IMR-90 (cell line): ENCODE measurements around the gene LARP4B. TPM values are rescaled to one million over a fixed set of nuclear protein-coding genes. Genes with fewer than 3 reads are reported as not detected.
A peak's percentile ranks its signal among the peaks of the same experiment; 100 is the strongest.

Source experiments
- ATAC-seq: fragments of 200-7000 bp; cut with Tn5 transposase; 2 replicates; pipeline ENCODE4 v1.9.1; 2020; ENCODE audit warnings: low read depth, mild to moderate bottlenecking, moderate library complexity
- BruUV-seq: library from RNA; stranded (reverse); fragments of 400-500 nt; replicated peaks from 2 replicates; lab custom pipeline; 2021; lab: Mats Ljungman, UMichigan
- CTCF ChIA-PET: fragments of 300-600 bp; formaldehyde crosslinking; extraction: SDS; loops from one replicate; lab custom pipeline; 2021; ENCODE audit warnings: antibody characterized with exemption; lab: Yijun Ruan, JAX
- POLR2A ChIA-PET: fragments of 300-600 bp; sonication (Branson Sonifier 250); formaldehyde crosslinking; loops from one replicate; lab custom pipeline; 2022; ENCODE audit warnings: antibody characterized with exemption; ENCODE audit not compliant: unreplicated experiment; lab: Charles Lee
- DNase-seq: peaks from one replicate; pipeline ENCODE4 v3.0.0; 2013
- H2AFZ ChIP-seq: replicated peaks from 2 replicates; pipeline ENCODE3; 2013; ENCODE audit warnings: low read length, mild to moderate bottlenecking; ENCODE audit not compliant: poor library complexity
- H2AK5ac ChIP-seq: 2 replicates; pipeline ENCODE4 v1.6.1; 2013; ENCODE audit warnings: low read depth, low read length, inconsistent platforms
- H2AK9ac ChIP-seq: replicated peaks from 2 replicates; pipeline ENCODE3; 2013; ENCODE audit warnings: mild to moderate bottlenecking, low read depth, low read length, moderate library complexity; ENCODE audit not compliant: poor library complexity
- H2BK120ac ChIP-seq: 2 replicates; pipeline ENCODE4 v1.6.1; 2013; ENCODE audit warnings: low read depth, low read length, inconsistent platforms
- H2BK15ac ChIP-seq: 3 replicates; pipeline ENCODE4 v1.6.1; 2013; ENCODE audit warnings: low read depth, low read length, inconsistent platforms
- H2BK20ac ChIP-seq: 2 replicates; pipeline ENCODE4 v1.6.1; 2013; ENCODE audit warnings: low read depth, mild to moderate bottlenecking, inconsistent platforms, low read length, moderate library complexity
- H2BK5ac ChIP-seq: 2 replicates; pipeline ENCODE4 v1.6.1; 2013; ENCODE audit warnings: mild to moderate bottlenecking, low read depth, low read length, inconsistent platforms; ENCODE audit not compliant: poor library complexity, severe bottlenecking
- H3K14ac ChIP-seq: replicated peaks from 2 replicates; pipeline ENCODE4 v1.6.1; 2013; ENCODE audit warnings: low read depth, low read length, inconsistent platforms
- H3K18ac ChIP-seq: 2 replicates; pipeline ENCODE4 v1.6.1; 2013; ENCODE audit warnings: low read depth, low read length, control low read depth
- H3K23ac ChIP-seq: 2 replicates; pipeline ENCODE4 v1.6.1; 2013; ENCODE audit warnings: low read depth, low read length, inconsistent platforms
- H3K27ac ChIP-seq: 2 replicates; pipeline ENCODE4 v1.5.1; 2013; ENCODE audit warnings: mild to moderate bottlenecking, control low read depth, low read length; ENCODE audit not compliant: insufficient read depth
- H3K27me3 ChIP-seq: 2 replicates; pipeline ENCODE4 v1.6.1; 2013; ENCODE audit warnings: low read length; ENCODE audit not compliant: control insufficient read depth, insufficient read depth
- H3K36me3 ChIP-seq: 2 replicates; pipeline ENCODE4 v1.6.1; 2013; ENCODE audit warnings: low read length, mixed read lengths; ENCODE audit not compliant: control insufficient read depth, insufficient read depth
- H3K4ac ChIP-seq: 2 replicates; pipeline ENCODE4 v1.6.1; 2013; ENCODE audit warnings: low read depth, low read length, inconsistent platforms
- H3K4me1 ChIP-seq: 2 replicates; pipeline ENCODE4 v1.6.1; 2013; ENCODE audit warnings: low read length, mixed read lengths; ENCODE audit not compliant: control insufficient read depth, insufficient read depth
- H3K4me2 ChIP-seq: 2 replicates; pipeline ENCODE4 v1.6.1; 2013; ENCODE audit warnings: low read depth, mild to moderate bottlenecking, control low read depth, low read length, moderate library complexity
- H3K4me3 ChIP-seq: 2 replicates; pipeline ENCODE4 v1.5.1; 2013; ENCODE audit warnings: low read depth, mild to moderate bottlenecking, control low read depth, low read length, moderate library complexity; ENCODE audit not compliant: insufficient read depth
- H3K56ac ChIP-seq: 2 replicates; pipeline ENCODE4 v1.6.1; 2013; ENCODE audit warnings: low read length, inconsistent platforms; ENCODE audit not compliant: insufficient read depth; ENCODE audit errors: extremely low read depth
- H3K79me1 ChIP-seq, 2 experiments: 2 replicates each; pipeline ENCODE4 v1.6.1; 2013; ENCODE audit warnings: low read length in 2 of 2, inconsistent platforms in 1 of 2, low read depth in 1 of 2
- H3K9ac ChIP-seq: 2 replicates; pipeline ENCODE4 v1.6.1; 2013; ENCODE audit warnings: low read depth, low read length, control low read depth
- H3K9me1 ChIP-seq: 2 replicates; pipeline ENCODE4 v1.6.1; 2013; ENCODE audit warnings: low read length, inconsistent platforms; ENCODE audit not compliant: insufficient read depth
- H3K9me3 ChIP-seq: 2 replicates; pipeline ENCODE4 v1.6.1; 2013; ENCODE audit warnings: low read length; ENCODE audit not compliant: control insufficient read depth, insufficient read depth
- H4K20me1 ChIP-seq: 2 replicates; pipeline ENCODE4 v1.6.1; 2013; ENCODE audit warnings: low read length, inconsistent platforms; ENCODE audit not compliant: insufficient read depth
- H4K5ac ChIP-seq: 2 replicates; pipeline ENCODE4 v1.6.1; 2013; ENCODE audit warnings: mild to moderate bottlenecking, low read depth, low read length, control low read depth
- H4K8ac ChIP-seq, 2 experiments: 2 replicates each; pipeline ENCODE4 v1.6.1; 2013; ENCODE audit warnings: low read depth in 2 of 2, low read length in 2 of 2, control low read depth in 1 of 2, inconsistent platforms in 1 of 2
- H4K91ac ChIP-seq: 2 replicates; pipeline ENCODE4 v1.6.1; 2013; ENCODE audit warnings: low read depth, low read length, inconsistent platforms; ENCODE audit not compliant: insufficient read depth
- BHLHE40 ChIP-seq: fragments of 150-350 bp; IDR thresholded peaks from 2 replicates; pipeline ENCODE4 v1.6.1; 2016; ENCODE audit warnings: mild to moderate bottlenecking, low read depth, low read length
- CEBPB ChIP-seq: IDR thresholded peaks from 2 replicates; pipeline ENCODE4 v1.6.1; 2012; ENCODE audit warnings: low read depth, low read length, improper control_type of control experiment
- ELK1 ChIP-seq: fragments of 150-350 bp; IDR thresholded peaks from 2 replicates; pipeline ENCODE4 v1.6.1; 2016; ENCODE audit warnings: low read depth, mild to moderate bottlenecking, low read length, moderate library complexity, borderline replicate concordance
- FOS ChIP-seq: fragments of 150-350 bp; IDR thresholded peaks from 2 replicates; pipeline ENCODE4 v1.6.1; 2016; ENCODE audit warnings: low read depth, low read length
- MXI1 ChIP-seq: IDR thresholded peaks from 2 replicates; pipeline ENCODE4 v1.6.1; 2012; ENCODE audit warnings: low read depth, mild to moderate bottlenecking, low read length, moderate library complexity, borderline replicate concordance
- NFE2L2 ChIP-seq: fragments of 150-350 bp; IDR thresholded peaks from 2 replicates; pipeline ENCODE4 v1.6.1; 2016; ENCODE audit warnings: low read depth, mild to moderate bottlenecking, low read length
- POLR2A ChIP-seq: IDR thresholded peaks from 2 replicates; pipeline ENCODE4 v1.6.1; 2012; ENCODE audit warnings: mild to moderate bottlenecking, low read depth, low read length
- RFX5 ChIP-seq: IDR thresholded peaks from 2 replicates; pipeline ENCODE4 v1.8.0; 2012; ENCODE audit warnings: low read depth, mild to moderate bottlenecking, low read length, moderate library complexity
- SMC3 ChIP-seq: fragments of 150-350 bp; IDR thresholded peaks from 2 replicates; pipeline ENCODE4 v1.6.1; 2016; ENCODE audit warnings: low read depth, mild to moderate bottlenecking, antibody characterized with exemption, low read length, moderate library complexity
- WGBS, 2 experiments: methylation state at CpG; one replicate each; pipeline versions ENCODE4 v1.1.5 to v1.1.7; 2013; ENCODE audit warnings: missing lambda C conversion rate in 2 of 2; ENCODE audit not compliant: insufficient read length in 1 of 2; ENCODE audit errors: extremely low coverage in 2 of 2; 5-methylcytosine and 5-hydroxymethylcytosine counted together
- dilution Hi-C: fragments of 300-500 bp; cut with HindIII; formaldehyde crosslinking; loops from one replicate; pipeline ENCODE4 v1.14.3; 2018; ENCODE audit warnings: low sequenced_read_pairs; ENCODE audit not compliant: unreplicated experiment
- in situ Hi-C: fragments of 300-500 bp; cut with MboI; formaldehyde crosslinking; loops from 3 replicates; pipeline ENCODE4 v1.14.3; 2019; ENCODE audit warnings: low sequenced_read_pairs, inconsistent platforms, mixed read lengths
- intact Hi-C: fragments of 100-400 bp; cut with micrococcal nuclease; formaldehyde crosslinking; loops from 2 replicates; pipeline ENCODE4 v1.10.0; 2022
- polyA plus RNA-seq, 3 experiments: library from polyadenylated mRNA; depleted of rRNA; stranded (reverse); fragments of >200 nt; gene quantifications; 2 replicates each; pipeline ENCODE4 v1.2.3, GENCODE V29; 2012; ENCODE audit warnings: low replicate concordance in 1 of 3
- total RNA-seq: library from RNA; depleted of rRNA; stranded (reverse); fragments of >200 nt; gene quantifications from 2 replicates; pipeline ENCODE4 v1.2.3, GENCODE V29; 2012

The LARP4B gene
- total and polyA plus RNA-seq, 2 of the 4 experiments (the other 2 are of a cell fraction) = 24.3 to 25.5 TPM

GRCh38 chr10:953836-954235, 22.3 kb upstream of the LARP4B start:
- H3K14ac ChIP-seq = no peak overlapping the region
- no peaks in the 10 kb centered on the region for H3K79me1 ChIP-seq
- in situ Hi-C loops = no loop called here
- no peaks in the 10 kb centered on the region for H3K9me1 ChIP-seq
- no peaks in the 10 kb centered on the region; the same call in 1 of the 2 replicates for H4K20me1 ChIP-seq
- ATAC-seq (no peak), DNase-seq (no peak)
- H2BK5ac ChIP-seq = no peak overlapping the region
- POLR2A ChIA-PET = no interaction called here
- intact Hi-C loops = no loop called here
- H2AK9ac ChIP-seq = no peak overlapping the region
- TF ChIP-seq ELK1 (no peak), BHLHE40 (no peak), POLR2A (no peak), RFX5 (no peak), MXI1 (no peak), CEBPB (no peak), FOS (no peak), SMC3 (no peak), NFE2L2 (no peak)
- H4K5ac ChIP-seq = no peak overlapping the region
- no peaks in the 10 kb centered on the region for H3K9me3 ChIP-seq
- WGBS, 2 experiments = 82% methylated on average over 10 of the region's 11 CpGs; no CpG with 5 or more reads in 1 of the 2 experiments
- no peak overlapping the region for H2BK120ac ChIP-seq
- dilution Hi-C loops = no loop called here
- H3K4me1 ChIP-seq = 0 out of 2 replicates have a peak, but pooled peaks cover 2% of the 10 kb centered on the region
- no peak overlapping the region for H2BK20ac ChIP-seq
- H3K4me3 ChIP-seq = no peak overlapping the region
- H3K9ac ChIP-seq = no peak overlapping the region
- H2AFZ ChIP-seq = peak overlapping the region; percentile 32
- CTCF ChIA-PET = no interaction called here
- peaks cover 43% of the 10 kb centered on the region for H3K27me3 ChIP-seq
- H3K4me2 ChIP-seq = no peak overlapping the region
- H4K91ac ChIP-seq = no peak overlapping the region
- no peak overlapping the region for H2AK5ac ChIP-seq
- H3K56ac ChIP-seq = no peak overlapping the region
- no peak overlapping the region for H3K23ac ChIP-seq
- H2BK15ac ChIP-seq = no peak overlapping the region
- no peak overlapping the region for H3K27ac ChIP-seq
- no peak overlapping the region for H3K4ac ChIP-seq
- no TSS peak for BruUV-seq
- H3K18ac ChIP-seq = no peak overlapping the region
- no peak overlapping the region for H4K8ac ChIP-seq
- H3K36me3 ChIP-seq = no peaks in the 10 kb centered on the region
